Measurements from ENCODE around the gene USO1.

The USO1 gene

DNA sequence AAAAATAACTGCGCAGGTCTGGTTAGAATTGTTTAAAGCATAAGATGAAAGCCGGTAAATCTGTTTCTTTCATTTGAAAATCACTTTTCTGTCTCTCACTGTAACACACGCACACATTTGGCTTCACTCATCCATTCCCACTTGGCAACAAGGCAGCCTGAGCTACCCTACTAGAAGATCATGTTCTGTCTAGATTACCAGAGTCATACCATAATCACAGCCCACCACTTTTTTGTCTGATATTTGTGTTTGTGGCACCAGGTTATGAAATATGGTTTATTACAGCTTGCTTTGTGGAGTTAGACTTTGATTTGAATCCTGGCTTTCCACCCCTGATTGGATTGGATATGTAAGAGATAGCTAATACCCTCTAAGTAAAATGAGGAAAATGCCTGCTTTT is 2.2 kb downstream of the USO1 start:
- TF ChIP-seq, protein P1, sequence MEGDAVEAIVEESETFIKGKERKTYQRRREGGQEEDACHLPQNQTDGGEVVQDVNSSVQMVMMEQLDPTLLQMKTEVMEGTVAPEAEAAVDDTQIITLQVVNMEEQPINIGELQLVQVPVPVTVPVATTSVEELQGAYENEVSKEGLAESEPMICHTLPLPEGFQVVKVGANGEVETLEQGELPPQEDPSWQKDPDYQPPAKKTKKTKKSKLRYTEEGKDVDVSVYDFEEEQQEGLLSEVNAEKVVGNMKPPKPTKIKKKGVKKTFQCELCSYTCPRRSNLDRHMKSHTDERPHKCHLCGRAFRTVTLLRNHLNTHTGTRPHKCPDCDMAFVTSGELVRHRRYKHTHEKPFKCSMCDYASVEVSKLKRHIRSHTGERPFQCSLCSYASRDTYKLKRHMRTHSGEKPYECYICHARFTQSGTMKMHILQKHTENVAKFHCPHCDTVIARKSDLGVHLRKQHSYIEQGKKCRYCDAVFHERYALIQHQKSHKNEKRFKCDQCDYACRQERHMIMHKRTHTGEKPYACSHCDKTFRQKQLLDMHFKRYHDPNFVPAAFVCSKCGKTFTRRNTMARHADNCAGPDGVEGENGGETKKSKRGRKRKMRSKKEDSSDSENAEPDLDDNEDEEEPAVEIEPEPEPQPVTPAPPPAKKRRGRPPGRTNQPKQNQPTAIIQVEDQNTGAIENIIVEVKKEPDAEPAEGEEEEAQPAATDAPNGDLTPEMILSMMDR (conservative IDR thresholded peaks at IDR 0.05; ENCODE audit: low read depth, low read length) = no peak
- DNase-seq (ENCODE audit: low read depth) = no peak
- H3K4me3 ChIP-seq (ENCODE audit: low read length) = no peak overlapping the region

GRCh38 chr4:75727073-75727472 is 2.7 kb downstream of the USO1 start:
- H3K4me3 ChIP-seq (ENCODE audit: low read length) = no peak overlapping the region
- TF ChIP-seq, protein P1 (conservative IDR thresholded peaks at IDR 0.05; ENCODE audit: low read depth, low read length) = no peak
- no peak for DNase-seq (ENCODE audit: low read depth)

DNA sequence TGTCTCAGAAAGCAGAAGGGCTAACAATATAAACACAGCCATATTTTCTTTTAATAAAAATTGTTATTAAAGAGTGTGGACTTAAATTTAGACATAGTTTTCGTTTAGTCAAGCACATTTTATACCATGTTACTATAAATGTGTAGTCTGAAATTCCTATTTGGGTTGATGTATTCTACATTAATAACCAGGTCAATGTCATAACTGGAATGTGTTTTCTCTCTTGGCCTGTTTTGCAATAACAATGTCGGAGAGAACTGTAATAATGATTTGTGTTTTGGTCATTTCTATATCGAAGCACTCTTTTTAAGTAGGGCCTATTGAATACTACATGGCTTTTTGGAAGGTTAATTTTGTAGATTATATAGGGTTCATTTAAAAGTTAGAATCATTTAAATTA is 5.5 kb downstream of the USO1 start:
- no peak for DNase-seq (ENCODE audit: low read depth)
- TF ChIP-seq, protein P1 (conservative IDR thresholded peaks at IDR 0.05; ENCODE audit: low read depth, low read length) = no peak
- no peak overlapping the region for H3K4me3 ChIP-seq (ENCODE audit: low read length)

DNA sequence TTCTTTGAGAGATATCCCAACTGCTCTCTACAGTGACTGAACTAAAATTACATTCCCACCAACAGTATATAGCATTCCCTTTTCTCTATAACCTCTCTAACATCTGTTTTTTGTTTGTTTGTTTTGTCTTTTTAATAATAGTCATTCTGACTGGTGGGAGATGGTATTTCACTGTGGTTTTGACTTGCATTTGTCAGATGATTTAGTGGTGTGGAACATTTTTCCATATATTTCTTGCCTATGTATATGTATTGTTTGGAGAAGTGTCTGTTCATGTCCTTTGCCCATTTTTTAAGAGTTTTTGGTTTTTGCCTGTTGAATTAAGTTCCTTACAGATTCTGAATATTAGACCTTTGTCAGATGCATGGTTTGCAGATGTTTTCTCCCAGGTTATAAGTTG is 9.0 kb downstream of the USO1 start:
- no peak for DNase-seq (ENCODE audit: low read depth)
- TF ChIP-seq, protein P1 (conservative IDR thresholded peaks at IDR 0.05; ENCODE audit: low read depth, low read length) = no peak
- no peak overlapping the region for H3K4me3 ChIP-seq (ENCODE audit: low read length)

GRCh38 chr4:75735525-75735924 is 11.1 kb downstream of the USO1 start:
- no peak for DNase-seq (ENCODE audit: low read depth)
- H3K4me3 ChIP-seq (ENCODE audit: low read length) = no peak overlapping the region
- TF ChIP-seq, protein P1 (conservative IDR thresholded peaks at IDR 0.05; ENCODE audit: low read depth, low read length) = no peak

DNA sequence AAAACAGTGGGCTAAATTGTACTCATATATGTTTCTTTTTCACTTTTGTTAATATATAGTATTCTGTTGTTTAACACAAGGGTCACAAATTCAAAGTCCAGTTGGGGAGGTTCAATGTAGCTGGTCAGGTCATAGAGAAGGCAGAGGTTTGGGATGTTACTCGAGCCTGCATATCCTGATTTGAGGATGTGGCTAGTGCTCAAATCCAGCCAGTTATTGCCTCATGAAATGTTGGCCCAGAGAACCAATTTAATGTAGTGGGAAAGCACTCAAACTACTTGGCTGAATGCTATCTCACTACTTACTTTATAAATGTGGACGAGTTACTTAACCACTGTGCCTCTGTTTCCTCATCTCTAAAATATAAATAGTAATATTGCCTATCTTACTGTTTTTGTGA is 12.5 kb downstream of the USO1 start:
- DNase-seq (ENCODE audit: low read depth) = no peak
- TF ChIP-seq, protein P1 (conservative IDR thresholded peaks at IDR 0.05; ENCODE audit: low read depth, low read length) = no peak

DNA sequence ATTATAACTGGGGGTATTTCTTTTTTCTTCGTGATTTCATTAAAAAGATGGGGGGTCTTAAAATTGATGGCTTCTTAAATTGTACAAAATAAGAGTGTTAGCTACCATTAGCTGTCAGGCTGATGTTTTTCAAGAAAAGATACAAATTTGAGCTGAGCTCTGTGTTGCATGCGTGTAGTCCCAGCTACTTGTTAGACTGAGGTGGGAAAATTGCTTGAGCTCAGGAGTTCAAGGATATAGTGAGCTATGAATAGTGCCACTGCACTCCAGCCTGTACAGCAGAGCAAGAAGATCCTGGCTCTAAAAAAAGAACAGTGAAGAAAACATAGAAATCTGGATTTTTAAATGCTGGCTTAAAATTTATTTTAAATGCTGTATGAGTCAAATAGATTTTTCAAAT is 13.0 kb downstream of the USO1 start:
- DNase-seq (ENCODE audit: low read depth) = no peak
- TF ChIP-seq, protein P1 (conservative IDR thresholded peaks at IDR 0.05; ENCODE audit: low read depth, low read length) = no peak
- H3K4me3 ChIP-seq (ENCODE audit: low read length) = no peak overlapping the region

More for the DNA sequence above, 12.5 kb downstream of the USO1 start:
- no peak overlapping the region for H3K4me3 ChIP-seq (ENCODE audit: low read length)
